Activated CD8-positive, alpha-beta memory T cell treated with anti-CD3 and anti-CD28 coated beads, Interleukin-2, amount 50 U/mL, for 4 hours (primary cell): ENCODE data around the gene CNTFR.

Source experiments
- DNase-seq: peaks from one replicate; pipeline ENCODE4 v3.0.0-alpha.2; 2020

The CNTFR gene

GRCh38 chr9:34502891-34503290, 86.6 kb downstream of the CNTFR start:
- no peak for DNase-seq

GRCh38 chr9:34502471-34502870, 87.1 kb downstream of the CNTFR start:
- DNase-seq, result no peak

- no peak for DNase-seq
Measured at GRCh38 chr9:34501889-34502425, 87.6 kb downstream of the CNTFR start.
